Spleen (tissue), 11 donors: Measurements from ENCODE around the gene CFAP20. TPM values are rescaled to one million over a fixed set of nuclear protein-coding genes. Genes with fewer than 3 reads are reported as not detected.

ENCODE experiments used
- DNase-seq: peaks from one replicate; pipeline ENCODE4 v3.0.0-alpha.2; 2020
- H3K27ac ChIP-seq, 8 donors: fragments of 200-600 bp; sonication (generic) in 7 of 8; 1 replicate in 4 of 8; 2 replicates in 4 of 8; pipeline versions ENCODE4 v1.5.0 to v1.8.0; 2016 to 2021; ENCODE audit warnings: inconsistent platforms in 4 of 8, mild to moderate bottlenecking in 4 of 8, moderate library complexity in 1 of 8
- H3K27me3 ChIP-seq, 7 donors: fragments of 200-600 bp; sonication (generic) in 6 of 7; replicated peaks in 1 of 7; 1 replicate in 4 of 7; 2 replicates in 3 of 7; pipeline versions ENCODE4 v1.5.0 to v1.8.0; 2016 to 2021; ENCODE audit warnings: inconsistent platforms in 3 of 7, mild to moderate bottlenecking in 1 of 7
- H3K36me3 ChIP-seq, 6 donors: fragments of 200-600 bp; sonication (generic) in 5 of 6; 1 replicate in 4 of 6; 2 replicates in 2 of 6; pipeline versions ENCODE4 v1.5.0 to v1.8.0; 2016 to 2021; ENCODE audit warnings: inconsistent platforms in 2 of 6
- H3K4me1 ChIP-seq, 6 donors: fragments of 200-600 bp; sonication (generic) in 5 of 6; 1 replicate in 3 of 6; 2 replicates in 3 of 6; pipeline versions ENCODE4 v1.5.0 to v1.8.0; 2016 to 2021; ENCODE audit warnings: inconsistent platforms in 3 of 6
- H3K4me3 ChIP-seq, 8 donors: fragments of 200-600 bp; sonication (generic) in 7 of 8; 1 replicate in 4 of 8; 2 replicates in 4 of 8; pipeline versions ENCODE4 v1.5.0 to v1.8.0; 2016 to 2021; ENCODE audit warnings: inconsistent platforms in 4 of 8, mild to moderate bottlenecking in 4 of 8, moderate library complexity in 2 of 8
- H3K9me3 ChIP-seq, 8 donors: fragments of 200-600 bp; sonication (generic) in 7 of 8; 1 replicate in 4 of 8; 2 replicates in 4 of 8; pipeline versions ENCODE4 v1.5.0 to v1.8.0; 2016 to 2021; ENCODE audit warnings: inconsistent platforms in 4 of 8
- POLR2A ChIP-seq, 3 donors: fragments of 450-650 bp; IDR thresholded peaks; one replicate each; pipeline ENCODE4 v1.5.1; 2017; ENCODE audit warnings: antibody characterized with exemption in 3 of 3, mild to moderate bottlenecking in 1 of 3
- POLR2AphosphoS5 ChIP-seq, 3 donors: sonication (generic); formaldehyde crosslinking; IDR thresholded peaks; one replicate each; pipeline ENCODE4 v1.5.1; 2017; ENCODE audit warnings: antibody characterized with exemption in 3 of 3
- WGBS, 5 donors: extraction: QIAGEN DNeasy Blood & Tissue Kit in 3 of 5; methylation state at CpG; one replicate each; pipeline versions ENCODE4 v1.1.5 to v1.1.7; 2013 to 2018; 5-methylcytosine and 5-hydroxymethylcytosine counted together
- intact Hi-C: fragments of 100-400 bp; cut with DNase I; formaldehyde crosslinking; loops from one replicate; pipeline ENCODE4 v1.15.0; 2023; ENCODE audit warnings: low total_unique reads
- polyA plus RNA-seq, 3 donors: library from polyadenylated mRNA; stranded (reverse); fragments of 200-250 nt; gene quantifications; one replicate each; pipeline ENCODE4 v1.2.1, GENCODE V29; 2013
- total RNA-seq, 7 donors: library from RNA; depleted of rRNA in 3 of 7; stranded (reverse); fragments of >200 nt in 3 of 7; fragmentation: NEBNext Ultra II Directional in 4 of 7; extraction: Animal tissue kit (Norgen Biotek cat#: 25700) in 4 of 7; gene quantifications; one replicate each; pipeline versions ENCODE4 v1.1.0 to v1.2.1, GENCODE V29; 2016 to 2021
- TF ChIP-seq, protein P1 (sequence below), 11 experiments: fragments of 200-600 bp in 7 of 11; fragments of 450-650 bp in 4 of 11; sonication (generic) in 4 of 11; IDR thresholded peaks in 8 of 11; conservative IDR thresholded peaks in 3 of 11; 1 replicate in 7 of 11; 2 replicates in 4 of 11; pipeline versions ENCODE4 v1.4.0 to v1.8.0; 2016 to 2021; ENCODE audit warnings: antibody characterized with exemption in 11 of 11, inconsistent platforms in 4 of 11, mild to moderate bottlenecking in 1 of 11
- donor health status: healthy with polysubstance abuse.
- donor health status: DM: no; HTN: no; CAD: no; lungs with moderate emphysema.
- donor health status: DM: no; HTN: no; CAD: no.
- donor health status: Bipolar disorder and iron deficiency.
- donor health status: healthy.
- donor health status: DM: no; HTN: no; CAD: no.
- donor health status: DM: yes; HTN: yes; CAD: no.

CFAP20 gene
- total and polyA plus RNA-seq, 10 donors, result 12.0 to 51.3 (median 23.8) TPM

- 43 to 52% (median 48%) methylated on average over 2 of the region's 2 CpGs for WGBS, 5 donors
- H3K36me3 ChIP-seq, result peaks cover 0 to 37% (median 23%) of the 10 kb centered on the region in 6 donors
- no peak overlapping the region for H3K4me3 ChIP-seq
- H3K4me1 ChIP-seq, result no peaks in the 10 kb centered on the region
- H3K27ac ChIP-seq, result no peak overlapping the region
- no peak for DNase-seq
- H3K9me3 ChIP-seq, result no peaks in the 10 kb centered on the region
- H3K27me3 ChIP-seq, result no peaks in the 10 kb centered on the region
- TF ChIP-seq POLR2A (IDR thresholded peaks at IDR 0.05), result no peak
- TF ChIP-seq, protein P1, sequence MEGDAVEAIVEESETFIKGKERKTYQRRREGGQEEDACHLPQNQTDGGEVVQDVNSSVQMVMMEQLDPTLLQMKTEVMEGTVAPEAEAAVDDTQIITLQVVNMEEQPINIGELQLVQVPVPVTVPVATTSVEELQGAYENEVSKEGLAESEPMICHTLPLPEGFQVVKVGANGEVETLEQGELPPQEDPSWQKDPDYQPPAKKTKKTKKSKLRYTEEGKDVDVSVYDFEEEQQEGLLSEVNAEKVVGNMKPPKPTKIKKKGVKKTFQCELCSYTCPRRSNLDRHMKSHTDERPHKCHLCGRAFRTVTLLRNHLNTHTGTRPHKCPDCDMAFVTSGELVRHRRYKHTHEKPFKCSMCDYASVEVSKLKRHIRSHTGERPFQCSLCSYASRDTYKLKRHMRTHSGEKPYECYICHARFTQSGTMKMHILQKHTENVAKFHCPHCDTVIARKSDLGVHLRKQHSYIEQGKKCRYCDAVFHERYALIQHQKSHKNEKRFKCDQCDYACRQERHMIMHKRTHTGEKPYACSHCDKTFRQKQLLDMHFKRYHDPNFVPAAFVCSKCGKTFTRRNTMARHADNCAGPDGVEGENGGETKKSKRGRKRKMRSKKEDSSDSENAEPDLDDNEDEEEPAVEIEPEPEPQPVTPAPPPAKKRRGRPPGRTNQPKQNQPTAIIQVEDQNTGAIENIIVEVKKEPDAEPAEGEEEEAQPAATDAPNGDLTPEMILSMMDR (IDR thresholded peaks at IDR 0.05 in 8 of 11, conservative IDR thresholded peaks at IDR 0.05 in 3 of 11), result no peak
- TF ChIP-seq POLR2AphosphoS5 (IDR thresholded peaks at IDR 0.05), result no peak
- intact Hi-C loops, result no loop called here
These were observed 26.7 kb upstream of the CFAP20 start for GRCh38 chr16:58155839-58156238.

DNA sequence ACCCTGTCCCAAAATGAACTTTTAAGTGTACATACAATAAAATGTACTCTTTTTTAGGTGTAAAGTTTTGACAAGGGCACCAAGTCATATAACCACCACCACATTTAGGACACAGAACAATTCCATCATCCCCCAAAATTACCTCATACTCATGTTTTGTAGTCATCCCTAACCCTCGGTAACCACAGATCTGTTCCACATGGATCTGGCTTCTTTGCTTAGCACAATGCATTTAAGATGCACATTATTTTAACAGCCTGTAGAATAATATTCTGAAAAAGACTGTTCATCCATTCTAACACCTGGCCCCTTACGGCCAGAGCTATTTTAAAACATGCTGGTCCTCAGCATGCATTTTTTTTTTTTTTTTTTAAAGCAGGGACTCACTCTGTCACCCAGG lies 25.2 kb upstream of the CFAP20 start:
- no peak for TF ChIP-seq POLR2AphosphoS5 (IDR thresholded peaks at IDR 0.05)
- TF ChIP-seq, protein P1 (IDR thresholded peaks at IDR 0.05 in 8 of 11, conservative IDR thresholded peaks at IDR 0.05 in 3 of 11), result no peak
- TF ChIP-seq POLR2A (IDR thresholded peaks at IDR 0.05), result no peak
- Histone ChIP-seq H3K4me1 (no peaks in the 10 kb centered on the region), H3K4me3 (no peak overlapping the region), H3K36me3 (peaks cover 0 to 22% (median 15%) of the 10 kb centered on the region in 6 donors), H3K9me3 (no peaks in the 10 kb centered on the region), H3K27me3 (no peaks in the 10 kb centered on the region), H3K27ac (no peak overlapping the region)
- intact Hi-C loops, result no loop called here
- 88 to 96% (median 89%) methylated on average over 2 of the region's 2 CpGs for WGBS, 5 donors
- no peak for DNase-seq

DNA sequence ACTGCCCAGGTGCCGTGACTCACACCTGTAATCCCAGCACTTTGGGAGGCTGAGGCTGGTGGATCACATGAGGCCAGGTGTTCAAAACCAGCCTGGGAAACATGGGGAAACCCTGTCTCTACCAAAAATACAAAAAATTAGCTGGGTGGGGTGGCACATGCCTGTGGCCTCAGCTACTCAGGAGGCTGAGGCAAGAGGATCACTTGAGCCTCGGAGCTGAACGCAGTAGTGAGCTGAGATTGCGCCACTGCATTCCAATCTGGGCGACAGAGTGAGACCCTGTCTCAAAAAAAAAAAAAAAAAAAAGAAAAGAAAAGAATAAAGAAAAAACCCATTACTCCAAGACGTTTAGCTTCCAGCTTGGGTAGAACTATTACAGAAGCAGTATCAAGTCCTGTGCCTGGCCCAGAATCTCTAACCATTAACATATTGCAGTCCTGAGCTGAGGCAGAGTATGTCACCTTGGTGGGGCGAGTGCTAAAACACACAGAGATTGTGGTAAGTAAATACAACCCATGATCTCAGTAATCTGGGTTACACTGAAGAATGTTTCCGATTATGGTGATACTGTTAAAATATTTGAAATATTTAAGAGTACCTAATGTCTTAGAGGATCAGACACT lies 23.2 kb upstream of the CFAP20 start:
- 85 to 96% (median 90%) methylated on average over 8 of the region's 8 CpGs for WGBS, 5 donors
- Histone ChIP-seq H3K27me3 (no peaks in the 10 kb centered on the region), H3K9me3 (no peaks in the 10 kb centered on the region), H3K4me1 (no peaks in the 10 kb centered on the region), H3K27ac (no peak overlapping the region), H3K36me3 (peaks cover 0 to 2% (median 0%) of the 10 kb centered on the region in 6 donors), H3K4me3 (no peak overlapping the region)
- intact Hi-C loops, result no loop called here
- no peak for TF ChIP-seq POLR2A (IDR thresholded peaks at IDR 0.05)
- TF ChIP-seq, protein P1 (IDR thresholded peaks at IDR 0.05 in 8 of 11, conservative IDR thresholded peaks at IDR 0.05 in 3 of 11), result no peak
- no peak for TF ChIP-seq POLR2AphosphoS5 (IDR thresholded peaks at IDR 0.05)
- no peak for DNase-seq

DNA sequence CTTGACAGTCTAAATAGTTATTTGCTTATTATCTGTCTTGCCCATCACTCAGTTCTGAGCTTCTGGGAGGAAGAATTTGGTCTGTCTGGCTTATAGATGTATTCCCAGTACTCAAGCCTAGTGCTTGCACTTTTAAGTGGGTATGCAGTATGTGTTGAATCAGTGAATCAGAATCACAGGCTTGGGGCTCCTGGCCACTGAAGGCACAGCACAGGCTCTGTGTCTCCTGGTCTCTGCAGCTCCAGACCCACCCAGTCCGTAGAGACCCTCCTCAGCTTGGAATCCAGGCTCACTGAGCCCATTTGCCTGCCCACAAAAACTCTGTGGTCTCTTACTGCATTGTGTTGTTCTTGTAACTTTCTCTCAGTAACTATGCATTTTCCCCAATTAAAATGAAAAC lies 19.3 kb upstream of the CFAP20 start:
- Histone ChIP-seq H3K27me3 (no peaks in the 10 kb centered on the region), H3K9me3 (no peaks in the 10 kb centered on the region), H3K4me1 (no peaks in the 10 kb centered on the region), H3K36me3 (no peaks in the 10 kb centered on the region), H3K27ac (no peak overlapping the region), H3K4me3 (no peak overlapping the region)
- intact Hi-C loops, result no loop called here
- 75 to 93% (median 83%) methylated on average over 1 of the region's 1 CpG for WGBS, 5 donors
- DNase-seq, result no peak
- TF ChIP-seq POLR2A (IDR thresholded peaks at IDR 0.05), result no peak
- TF ChIP-seq POLR2AphosphoS5 (IDR thresholded peaks at IDR 0.05), result no peak
- TF ChIP-seq, protein P1 (IDR thresholded peaks at IDR 0.05 in 8 of 11, conservative IDR thresholded peaks at IDR 0.05 in 3 of 11), result no peak
